Measurements from ENCODE around the gene FFAR2. TPM values are rescaled to one million over a fixed set of nuclear protein-coding genes. Genes with fewer than 3 reads are reported as not detected.
"Not testable (repeated sequence)": the region's sequence is repeated elsewhere in the genome, so short reads cannot be mapped to it uniquely, and the experiment has no call there.

Gene FFAR2
- total RNA-seq, 1 experiment from 2014 or later, result not detected

GRCh38 chr19:35421362-35421761 is 26.7 kb upstream of the FFAR2 start:
- H2BK15ac ChIP-seq (ENCODE audit: low read depth, low read length), result no peak overlapping the region
- no peaks in the 10 kb centered on the region for H3K23me2 ChIP-seq (ENCODE audit: insufficient read length, low read depth, low read length, poor library complexity, severe bottlenecking)
- no peak overlapping the region for H2AK5ac ChIP-seq (ENCODE audit: insufficient read length, low read length)
- H3K27me3 ChIP-seq (ENCODE audit: insufficient read depth, low read length), result no peaks in the 10 kb centered on the region
- H3K36me3 Mint-ChIP-seq (ENCODE audit: insufficient read depth in 1 of 3, low read depth in 3 of 3), result no peaks in the 10 kb centered on the region
- no peak overlapping the region for H3K9ac ChIP-seq (ENCODE audit: extremely low read depth, insufficient read length, low read length)
- H4K8ac ChIP-seq (replicated peaks; ENCODE audit: insufficient read length, low read depth, low read length), result no peak overlapping the region
- H3K23ac ChIP-seq (ENCODE audit: insufficient read length, low read depth, low read length), result no peak overlapping the region
- H3K4ac ChIP-seq (ENCODE audit: low read depth, low read length), result no peak overlapping the region
- no peaks in the 10 kb centered on the region for H4K20me1 ChIP-seq (ENCODE audit: control insufficient read depth, insufficient read depth, insufficient read length)
- no peaks in the 10 kb centered on the region for H3K9me3 ChIP-seq (ENCODE audit: control insufficient read depth, low read depth, low read length)
- no peak overlapping the region for H3K56ac ChIP-seq (ENCODE audit: insufficient read length, low read depth, low read length)
- no peaks in the 10 kb centered on the region; a peak in 1 of 4 replicates for H3K4me1 Mint-ChIP-seq
- H3K79me1 ChIP-seq (ENCODE audit: insufficient read depth, low read depth, low read length, poor library complexity, severe bottlenecking), result no peaks in the 10 kb centered on the region
- no peak overlapping the region for H2BK12ac ChIP-seq (ENCODE audit: insufficient read length, low read depth, low read length)
- H3K27ac ChIP-seq (ENCODE audit: insufficient read length, low read depth, low read length), result no peak overlapping the region
- H2BK5ac ChIP-seq (ENCODE audit: insufficient read length, low read length), result no peak overlapping the region
- no peaks in the 10 kb centered on the region for H3K79me2 ChIP-seq (ENCODE audit: insufficient read depth, low read length)
- H4K5ac ChIP-seq (ENCODE audit: insufficient read length, low read depth, low read length), result no peak overlapping the region
- no peak overlapping the region for H2BK20ac ChIP-seq (ENCODE audit: low read depth, low read length, poor library complexity, severe bottlenecking)
- H3K4me2 ChIP-seq (ENCODE audit: insufficient read depth, insufficient read length, low read length), result no peak overlapping the region
- H2AFZ ChIP-seq (ENCODE audit: low read length), result no peak overlapping the region
- H3K27me3 Mint-ChIP-seq (ENCODE audit: low read depth), result peaks cover 28% of the 10 kb centered on the region
- no peaks in the 10 kb centered on the region for H3K4me1 ChIP-seq (ENCODE audit: insufficient read depth, low read length)
- H3K18ac ChIP-seq (ENCODE audit: insufficient read length, low read depth, low read length), result no peak overlapping the region
- DNase-seq, result no peak
- H4K91ac ChIP-seq (ENCODE audit: insufficient read length, low read depth, low read length), result no peak overlapping the region
- H3T11ph ChIP-seq (ENCODE audit: low read length), result no peak overlapping the region
- WGBS (ENCODE audit: extremely low coverage, insufficient read length, low lambda C conversion rate), result no CpG with 5 or more reads among the region's 11 CpGs
- no peak overlapping the region for H3K27ac Mint-ChIP-seq
- H2BK120ac ChIP-seq (ENCODE audit: low read depth, low read length, poor library complexity, severe bottlenecking), result no peak overlapping the region
- no peak overlapping the region; the same call in 1 of the 2 replicates for H3K14ac ChIP-seq (ENCODE audit: insufficient read depth, low read length)
- TF ChIP-seq CTCF (conservative IDR thresholded peaks at IDR 0.05), result no peak
- H3K9me3 Mint-ChIP-seq, result no peaks in the 10 kb centered on the region
- no peak overlapping the region for H3K4me3 Mint-ChIP-seq

GRCh38 chr19:35423406-35423805 is 24.7 kb upstream of the FFAR2 start:
- not testable (repeated sequence) for H2AK5ac ChIP-seq (ENCODE audit: insufficient read length, low read length); H4K8ac ChIP-seq (replicated peaks; ENCODE audit: insufficient read length, low read depth, low read length); H2BK20ac ChIP-seq (ENCODE audit: low read depth, low read length, poor library complexity, severe bottlenecking); H3K18ac ChIP-seq (ENCODE audit: insufficient read length, low read depth, low read length); H2BK12ac ChIP-seq (ENCODE audit: insufficient read length, low read depth, low read length); H2AFZ ChIP-seq (ENCODE audit: low read length); H3K4ac ChIP-seq (ENCODE audit: low read depth, low read length); H3K23ac ChIP-seq (ENCODE audit: insufficient read length, low read depth, low read length); H3K23me2 ChIP-seq (ENCODE audit: insufficient read length, low read depth, low read length, poor library complexity, severe bottlenecking); H4K91ac ChIP-seq (ENCODE audit: insufficient read length, low read depth, low read length); H3K27ac ChIP-seq (ENCODE audit: insufficient read length, low read depth, low read length); H4K20me1 ChIP-seq (ENCODE audit: control insufficient read depth, insufficient read depth, insufficient read length); DNase-seq; H2BK120ac ChIP-seq (ENCODE audit: low read depth, low read length, poor library complexity, severe bottlenecking); H2BK5ac ChIP-seq (ENCODE audit: insufficient read length, low read length); H3T11ph ChIP-seq (ENCODE audit: low read length); H3K9me3 Mint-ChIP-seq; H3K9me3 ChIP-seq (ENCODE audit: control insufficient read depth, low read depth, low read length); H3K79me1 ChIP-seq (ENCODE audit: insufficient read depth, low read depth, low read length, poor library complexity, severe bottlenecking); H3K4me3 Mint-ChIP-seq; H3K14ac ChIP-seq (ENCODE audit: insufficient read depth, low read length); H3K27me3 ChIP-seq (ENCODE audit: insufficient read depth, low read length); H3K4me1 Mint-ChIP-seq; H2BK15ac ChIP-seq (ENCODE audit: low read depth, low read length); H3K9ac ChIP-seq (ENCODE audit: extremely low read depth, insufficient read length, low read length); H3K4me2 ChIP-seq (ENCODE audit: insufficient read depth, insufficient read length, low read length); H3K27ac Mint-ChIP-seq; H3K36me3 Mint-ChIP-seq (ENCODE audit: insufficient read depth in 1 of 3, low read depth in 3 of 3); H3K56ac ChIP-seq (ENCODE audit: insufficient read length, low read depth, low read length); H3K27me3 Mint-ChIP-seq (ENCODE audit: low read depth); H3K4me1 ChIP-seq (ENCODE audit: insufficient read depth, low read length); H4K5ac ChIP-seq (ENCODE audit: insufficient read length, low read depth, low read length); H3K79me2 ChIP-seq (ENCODE audit: insufficient read depth, low read length)
- WGBS (ENCODE audit: extremely low coverage, insufficient read length, low lambda C conversion rate), result no CpG with 5 or more reads among the region's 7 CpGs

Measured in H9 (cell line).